AG09319 (cell line): ENCODE results near the gene RIC1.
"Not testable (repeated sequence)": the region's sequence is repeated elsewhere in the genome, so short reads cannot be mapped to it uniquely, and the experiment has no call there.

Experiments
- DNase-seq: peaks from one replicate; pipeline ENCODE4 v3.0.0-alpha.2; 2010; ENCODE audit warnings: low read depth; ENCODE audit errors: extremely low read depth
- CTCF ChIP-seq: IDR thresholded peaks from 2 replicates; pipeline ENCODE4 v1.5.1; 2011; ENCODE audit warnings: low read depth, mild to moderate bottlenecking, inconsistent platforms, low read length, moderate library complexity

The RIC1 gene

DNA sequence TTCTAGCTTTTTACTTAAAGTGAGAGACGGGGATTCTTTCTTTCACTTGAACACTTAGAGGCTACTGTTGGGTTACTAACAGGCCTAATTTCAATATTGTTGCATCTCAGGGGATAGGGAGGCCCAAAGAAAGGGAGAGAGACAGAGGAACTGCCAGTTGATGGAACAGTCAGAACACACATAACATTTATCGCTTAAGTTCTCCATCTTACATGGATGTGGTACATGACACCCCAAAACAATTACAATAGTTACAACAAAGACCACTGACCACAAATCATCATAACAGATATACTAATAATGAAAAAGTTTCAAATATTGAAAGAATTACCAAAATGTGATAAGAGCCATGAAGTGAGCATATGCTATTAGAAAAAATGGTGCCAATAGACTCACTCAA lies 4.3 kb upstream of the RIC1 start:
- DNase-seq = no peak
- TF ChIP-seq CTCF = no peak

- TF ChIP-seq CTCF = no peak
- no peak for DNase-seq
Observed at GRCh38 chr9:5626727-5627634, 1.9 kb upstream of the RIC1 start.

- DNase-seq = not testable (repeated sequence)
Observed at GRCh38 chr9:5627686-5628085, 1.2 kb upstream of the RIC1 start.

DNA sequence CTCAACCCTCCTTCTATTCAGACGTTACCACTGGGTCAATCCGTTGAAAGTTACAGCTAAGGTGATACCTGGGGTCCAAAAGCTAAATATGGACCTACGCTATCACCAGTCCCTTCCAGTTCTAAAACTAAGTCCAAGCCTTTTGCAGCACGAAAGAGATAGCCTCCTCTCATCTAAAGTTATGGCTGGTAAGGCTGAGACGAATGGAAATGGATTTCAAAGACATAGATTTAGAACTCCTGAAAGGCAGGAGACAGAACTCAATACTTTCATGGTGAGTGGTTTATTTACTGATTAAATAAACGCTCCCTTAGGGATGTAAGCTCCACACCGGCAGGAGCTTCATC lies 751 bp upstream of the RIC1 start:
- DNase-seq = no peak
- no peak for TF ChIP-seq CTCF

GRCh38 chr9:5629312-5630080 lies 589 bp downstream of the RIC1 start:
- DNase-seq = no peak
- TF ChIP-seq CTCF = no peak

DNA sequence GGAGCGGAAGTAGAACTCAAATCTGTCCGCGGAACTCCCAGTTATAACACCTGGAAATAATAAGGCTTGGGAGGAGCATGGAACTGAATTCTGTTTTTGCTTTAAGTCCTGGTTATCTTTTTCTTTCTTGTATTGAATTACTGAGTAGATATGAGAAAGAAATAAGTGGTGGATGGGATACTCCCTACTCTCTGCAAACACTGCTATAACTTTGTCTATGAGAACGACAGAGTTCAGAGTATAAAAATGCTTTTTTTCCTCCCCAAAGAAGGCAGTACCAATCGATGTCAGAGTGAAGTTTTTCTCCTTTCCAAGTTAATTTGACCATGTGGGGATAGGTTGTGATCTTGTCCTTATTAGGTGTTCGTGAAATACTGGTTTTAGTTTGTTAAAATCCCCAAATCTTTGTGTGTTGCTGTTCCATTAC lies 1.2 kb downstream of the RIC1 start:
- no peak for TF ChIP-seq CTCF
- no peak for DNase-seq

- TF ChIP-seq CTCF = no peak
- DNase-seq = no peak
Observed at GRCh38 chr9:5631026-5631425, 2.1 kb downstream of the RIC1 start.
